Astrocyte (in vitro differentiated cells and primary cell): ENCODE data around the gene FGGY.

Experiments used
- CTCF ChIP-seq: IDR thresholded peaks from 2 replicates; pipeline ENCODE4 v1.5.1; 2011; ENCODE audit warnings: low read depth, mild to moderate bottlenecking, inconsistent platforms, low read length, moderate library complexity; ENCODE audit not compliant: insufficient read depth
- EZH2 ChIP-seq: IDR thresholded peaks from 2 replicates; pipeline ENCODE4 v1.6.1; 2012; ENCODE audit warnings: mild to moderate bottlenecking, low read length, inconsistent platforms; ENCODE audit not compliant: insufficient read depth

- no peak for TF ChIP-seq CTCF
- no peak for TF ChIP-seq EZH2
Measured at GRCh38 chr1:59574085-59574484, 277.2 kb downstream of the FGGY start.
